ENCODE measurements around the gene YES1. TPM values are rescaled to one million over a fixed set of nuclear protein-coding genes. Genes with fewer than 3 reads are reported as not detected.

The YES1 gene
- polyA plus RNA-seq, 1 donor (not counting 4 experiments of a cell fraction or from before 2014, with no cell fraction given) = 22.9 TPM

GRCh38 chr18:845152-845819 lies 33.2 kb upstream of the YES1 start:
- peak overlapping the region; percentile 24 for H2AFZ ChIP-seq (ENCODE audit: control insufficient read depth, low read length)
- dilution Hi-C loops (cut with MboI; ENCODE audit: extremely low pct_ligation_motif_present, low sequenced_read_pairs) = no loop called here
- no peak overlapping the region for H3K4me3 ChIP-seq (ENCODE audit: control insufficient read depth in 2 of 3, extremely low read depth in 1 of 3, insufficient read depth in 2 of 3, low read depth in 1 of 3, low read length in 3 of 3)
- no peaks in the 10 kb centered on the region for H4K20me1 ChIP-seq (ENCODE audit: control insufficient read depth, extremely low read depth, insufficient read depth, low read length)
- TF ChIP-seq EZH2 (IDR thresholded peaks at IDR 0.05; ENCODE audit: low read length) = no peak
- no peak for TF ChIP-seq CTCF (optimal IDR thresholded peaks at IDR 0.05 in 1 of 3, IDR thresholded peaks at IDR 0.05 in 1 of 3, conservative IDR thresholded peaks at IDR 0.05 in 1 of 3; ENCODE audit: extremely low read depth in 1 of 3, insufficient read depth in 2 of 3, low read length in 3 of 3)
- no peak overlapping the region for H3K4me2 ChIP-seq (ENCODE audit: control insufficient read depth, extremely low read depth, insufficient read depth, low read depth, low read length)
- DNase-seq (ENCODE audit: low read depth, low spot score) = no peak
- H3K27me3 ChIP-seq (ENCODE audit: control insufficient read depth, extremely low read depth, insufficient read depth, low read length) = no peaks in the 10 kb centered on the region
- H3K4me1 ChIP-seq (ENCODE audit: control insufficient read depth, extremely low read depth, insufficient read depth, low read length) = peaks cover 6% of the 10 kb centered on the region
- FAIRE-seq = no peak
- H3K27ac ChIP-seq (ENCODE audit: control insufficient read depth, insufficient read depth, low read length) = no peak overlapping the region
- no peaks in the 10 kb centered on the region for H3K9me1 ChIP-seq (ENCODE audit: control insufficient read depth, extremely low read depth, insufficient read depth, low read length)
- H3K36me3 ChIP-seq (ENCODE audit: control insufficient read depth in 2 of 2, extremely low read depth in 1 of 2, insufficient read depth in 2 of 2, low read length in 2 of 2) = no peaks in the 10 kb centered on the region
- H3K9me3 ChIP-seq (ENCODE audit: control insufficient read depth, low read depth, low read length) = no peaks in the 10 kb centered on the region
- no peak overlapping the region for H3K9ac ChIP-seq (ENCODE audit: control insufficient read depth, extremely low read depth, insufficient read depth, low read length)
- H3K79me2 ChIP-seq (ENCODE audit: control insufficient read depth, insufficient read depth, low read length) = no peaks in the 10 kb centered on the region

GRCh38 chr18:841647-842370 lies 29.8 kb upstream of the YES1 start:
- no peak for TF ChIP-seq EZH2 (IDR thresholded peaks at IDR 0.05; ENCODE audit: low read length)
- dilution Hi-C loops (cut with MboI; ENCODE audit: extremely low pct_ligation_motif_present, low sequenced_read_pairs) = no loop called here

More at GRCh38 chr18:841647-842370, 29.8 kb upstream of the YES1 start:
- Histone ChIP-seq H3K9me1 (ENCODE audit: control insufficient read depth, extremely low read depth, insufficient read depth, low read length) (no peaks in the 10 kb centered on the region), H3K9ac (ENCODE audit: control insufficient read depth, extremely low read depth, insufficient read depth, low read length) (no peak overlapping the region), H3K27ac (ENCODE audit: control insufficient read depth, insufficient read depth, low read length) (no peak overlapping the region), H3K4me3 (ENCODE audit: control insufficient read depth in 2 of 3, extremely low read depth in 1 of 3, insufficient read depth in 2 of 3, low read depth in 1 of 3, low read length in 3 of 3) (peak overlapping the region in 1 of 3 experiments; percentile 33), H3K9me3 (ENCODE audit: control insufficient read depth, low read depth, low read length) (no peaks in the 10 kb centered on the region), H4K20me1 (ENCODE audit: control insufficient read depth, extremely low read depth, insufficient read depth, low read length) (no peaks in the 10 kb centered on the region), H3K27me3 (ENCODE audit: control insufficient read depth, extremely low read depth, insufficient read depth, low read length) (no peaks in the 10 kb centered on the region), H2AFZ (ENCODE audit: control insufficient read depth, low read length) (peak overlapping the region; percentile 73), H3K79me2 (ENCODE audit: control insufficient read depth, insufficient read depth, low read length) (no peaks in the 10 kb centered on the region), H3K4me1 (ENCODE audit: control insufficient read depth, extremely low read depth, insufficient read depth, low read length) (peaks cover 6% of the 10 kb centered on the region), H3K36me3 (ENCODE audit: control insufficient read depth in 2 of 2, extremely low read depth in 1 of 2, insufficient read depth in 2 of 2, low read length in 2 of 2) (no peaks in the 10 kb centered on the region), H3K4me2 (ENCODE audit: control insufficient read depth, extremely low read depth, insufficient read depth, low read depth, low read length) (peak overlapping the region; percentile 60)
- no peak for DNase-seq (ENCODE audit: low read depth, low spot score)
- no peak for FAIRE-seq

Data from keratinocyte (primary cell).